Fibroblast of lung (primary cell): ENCODE data around the gene ADGRB3. TPM values are rescaled to one million over a fixed set of nuclear protein-coding genes. Genes with fewer than 3 reads are reported as not detected.

Experiments used
- DNase-seq, 2 donors: peaks; one replicate each; pipeline versions ENCODE4 v3.0.0 to v3.0.0-alpha.2; 2010; ENCODE audit warnings: low read depth in 2 of 2
- H2AFZ ChIP-seq: 2 replicates; pipeline ENCODE4 v1.5.1; 2012; ENCODE audit warnings: low read length, control low read depth, inconsistent platforms
- H3K27ac ChIP-seq: 2 replicates; pipeline ENCODE4 v1.5.1; 2011; ENCODE audit warnings: low read length, control low read depth; ENCODE audit not compliant: insufficient read depth
- H3K27me3 ChIP-seq: 2 replicates; pipeline ENCODE4 v1.5.1; 2011; ENCODE audit warnings: mild to moderate bottlenecking, low read length; ENCODE audit not compliant: control insufficient read depth, insufficient read depth
- H3K36me3 ChIP-seq: 2 replicates; pipeline ENCODE4 v1.5.1; 2011; ENCODE audit warnings: low read length; ENCODE audit not compliant: control insufficient read depth, insufficient read depth
- H3K4me1 ChIP-seq: 2 replicates; pipeline ENCODE4 v1.5.1; 2011; ENCODE audit warnings: low read length; ENCODE audit not compliant: control insufficient read depth, insufficient read depth; ENCODE audit errors: extremely low read depth
- H3K4me2 ChIP-seq: 2 replicates; pipeline ENCODE4 v1.5.1; 2011; ENCODE audit warnings: low read length, control low read depth; ENCODE audit not compliant: insufficient read depth; ENCODE audit errors: extremely low read depth
- H3K4me3 ChIP-seq, 4 experiments: fragments of 200-600 bp in 1 of 4; sonication (generic) in 1 of 4; replicated peaks in 1 of 4; 2 replicates each; pipeline ENCODE4 v1.5.1; 2011 to 2016; ENCODE audit warnings: low read length in 4 of 4, low read depth in 3 of 4, mild to moderate bottlenecking in 3 of 4, control low read depth in 2 of 4, inconsistent platforms in 1 of 4, mixed read lengths in 1 of 4; ENCODE audit not compliant: insufficient read depth in 1 of 4; ENCODE audit errors: control extremely low read depth in 1 of 4
- H3K79me2 ChIP-seq: 2 replicates; pipeline ENCODE4 v1.5.1; 2012; ENCODE audit warnings: mild to moderate bottlenecking, low read length, inconsistent platforms; ENCODE audit not compliant: control insufficient read depth, insufficient read depth
- H3K9ac ChIP-seq: 2 replicates; pipeline ENCODE4 v1.5.1; 2011; ENCODE audit warnings: mild to moderate bottlenecking, low read length, control low read depth; ENCODE audit not compliant: insufficient read depth
- H3K9me3 ChIP-seq: 2 replicates; pipeline ENCODE4 v1.5.1; 2012; ENCODE audit warnings: low read depth, low read length; ENCODE audit not compliant: control insufficient read depth, insufficient read depth
- H4K20me1 ChIP-seq: 2 replicates; pipeline ENCODE4 v1.5.1; 2011; ENCODE audit warnings: low read length; ENCODE audit not compliant: control insufficient read depth, insufficient read depth; ENCODE audit errors: extremely low read depth
- EZH2 ChIP-seq: IDR thresholded peaks from 2 replicates; pipeline ENCODE4 v1.5.1; 2012; ENCODE audit warnings: low read length, control low read depth, mild to moderate bottlenecking; ENCODE audit errors: missing control alignments
- polyA plus RNA-seq, 2 donors: library from polyadenylated mRNA; depleted of rRNA in 1 of 2; stranded (reverse) in 1 of 2; unstranded in 1 of 2; fragments of >200 nt; gene quantifications; 2 replicates each; pipeline ENCODE4 v1.2.1, GENCODE V29; 2011 to 2012; ENCODE audit warnings: missing spikeins in 1 of 2
- total RNA-seq: library from RNA; depleted of rRNA; stranded (reverse); fragments of >200 nt; gene quantifications from 2 replicates; pipeline ENCODE4 v1.2.1, GENCODE V29; 2014
- TF ChIP-seq, protein P1 (sequence below), 2 donors: IDR thresholded peaks in 1 of 2; conservative IDR thresholded peaks in 1 of 2; 1 replicate in 1 of 2; 2 replicates in 1 of 2; pipeline ENCODE4 v1.5.1; 2011 to 2012; ENCODE audit warnings: low read length in 2 of 2, control low read depth in 1 of 2, inconsistent platforms in 1 of 2, low read depth in 1 of 2, mild to moderate bottlenecking in 1 of 2

Gene ADGRB3
- total and polyA plus RNA-seq, 2 donors (not counting 1 experiment from before 2014, with no cell fraction given), result 0.33 TPM; not detected in 1

DNA sequence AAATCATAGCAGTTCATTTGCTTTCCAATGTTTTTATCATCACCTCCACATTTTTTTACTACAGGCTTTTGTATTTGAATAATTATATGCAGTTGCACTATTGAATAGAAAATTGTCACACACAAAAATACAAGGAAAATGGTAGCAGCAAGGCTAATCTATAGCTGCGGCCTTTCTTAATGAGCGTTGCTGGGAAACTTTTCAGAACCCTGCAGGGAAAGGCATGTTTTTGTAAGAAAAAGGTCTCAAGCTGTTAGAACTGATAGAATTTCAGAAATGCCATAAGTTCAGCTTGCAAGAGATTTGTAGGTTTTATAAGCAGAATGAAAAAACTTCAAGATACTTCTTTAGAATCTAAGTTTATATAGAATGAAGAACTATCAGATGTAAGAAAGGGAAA, 625.9 kb downstream of the ADGRB3 start:
- Histone ChIP-seq H3K9ac (no peak overlapping the region), H3K4me2 (no peak overlapping the region), H3K4me3 (no peak overlapping the region), H3K9me3 (no peaks in the 10 kb centered on the region), H3K36me3 (no peaks in the 10 kb centered on the region), H4K20me1 (no peaks in the 10 kb centered on the region), H3K27ac (no peak overlapping the region), H2AFZ (no peak overlapping the region), H3K79me2 (no peaks in the 10 kb centered on the region), H3K4me1 (no peaks in the 10 kb centered on the region), H3K27me3 (no peaks in the 10 kb centered on the region)
- TF ChIP-seq, protein P1, sequence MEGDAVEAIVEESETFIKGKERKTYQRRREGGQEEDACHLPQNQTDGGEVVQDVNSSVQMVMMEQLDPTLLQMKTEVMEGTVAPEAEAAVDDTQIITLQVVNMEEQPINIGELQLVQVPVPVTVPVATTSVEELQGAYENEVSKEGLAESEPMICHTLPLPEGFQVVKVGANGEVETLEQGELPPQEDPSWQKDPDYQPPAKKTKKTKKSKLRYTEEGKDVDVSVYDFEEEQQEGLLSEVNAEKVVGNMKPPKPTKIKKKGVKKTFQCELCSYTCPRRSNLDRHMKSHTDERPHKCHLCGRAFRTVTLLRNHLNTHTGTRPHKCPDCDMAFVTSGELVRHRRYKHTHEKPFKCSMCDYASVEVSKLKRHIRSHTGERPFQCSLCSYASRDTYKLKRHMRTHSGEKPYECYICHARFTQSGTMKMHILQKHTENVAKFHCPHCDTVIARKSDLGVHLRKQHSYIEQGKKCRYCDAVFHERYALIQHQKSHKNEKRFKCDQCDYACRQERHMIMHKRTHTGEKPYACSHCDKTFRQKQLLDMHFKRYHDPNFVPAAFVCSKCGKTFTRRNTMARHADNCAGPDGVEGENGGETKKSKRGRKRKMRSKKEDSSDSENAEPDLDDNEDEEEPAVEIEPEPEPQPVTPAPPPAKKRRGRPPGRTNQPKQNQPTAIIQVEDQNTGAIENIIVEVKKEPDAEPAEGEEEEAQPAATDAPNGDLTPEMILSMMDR (conservative IDR thresholded peaks at IDR 0.05 in 1 of 2, IDR thresholded peaks at IDR 0.05 in 1 of 2; ENCODE audit: low read depth in 1 of 2, low read length in 2 of 2), result no peak
- TF ChIP-seq EZH2, result no peak
- DNase-seq, result no peak

DNA sequence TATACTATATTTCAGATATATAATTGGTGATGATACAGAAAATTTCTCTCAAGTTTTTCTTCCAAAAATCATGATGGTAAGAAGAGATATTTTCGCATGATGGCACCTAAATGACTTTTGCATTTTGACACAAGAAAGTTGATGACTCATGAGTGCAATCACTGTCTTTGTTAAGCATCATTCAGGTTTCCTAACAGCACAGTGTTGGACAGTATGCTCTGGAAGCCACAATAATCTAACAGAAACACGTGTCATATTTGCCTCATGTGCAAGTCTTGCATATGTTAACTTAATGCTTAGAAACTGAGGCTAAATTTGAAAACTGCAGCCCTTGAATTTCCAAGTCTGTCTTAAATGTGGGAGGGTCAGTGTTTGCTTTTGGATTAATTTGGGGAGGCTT, 628.2 kb downstream of the ADGRB3 start:
- Histone ChIP-seq H3K27ac (no peak overlapping the region), H3K9me3 (no peaks in the 10 kb centered on the region), H3K4me1 (no peaks in the 10 kb centered on the region), H2AFZ (no peak overlapping the region), H3K9ac (no peak overlapping the region), H4K20me1 (no peaks in the 10 kb centered on the region), H3K4me2 (no peak overlapping the region), H3K27me3 (no peaks in the 10 kb centered on the region), H3K79me2 (no peaks in the 10 kb centered on the region), H3K36me3 (no peaks in the 10 kb centered on the region), H3K4me3 (no peak overlapping the region)
- DNase-seq, result no peak
- no peak for TF ChIP-seq EZH2
- TF ChIP-seq, protein P1 (conservative IDR thresholded peaks at IDR 0.05 in 1 of 2, IDR thresholded peaks at IDR 0.05 in 1 of 2; ENCODE audit: low read depth in 1 of 2, low read length in 2 of 2), result no peak

DNA sequence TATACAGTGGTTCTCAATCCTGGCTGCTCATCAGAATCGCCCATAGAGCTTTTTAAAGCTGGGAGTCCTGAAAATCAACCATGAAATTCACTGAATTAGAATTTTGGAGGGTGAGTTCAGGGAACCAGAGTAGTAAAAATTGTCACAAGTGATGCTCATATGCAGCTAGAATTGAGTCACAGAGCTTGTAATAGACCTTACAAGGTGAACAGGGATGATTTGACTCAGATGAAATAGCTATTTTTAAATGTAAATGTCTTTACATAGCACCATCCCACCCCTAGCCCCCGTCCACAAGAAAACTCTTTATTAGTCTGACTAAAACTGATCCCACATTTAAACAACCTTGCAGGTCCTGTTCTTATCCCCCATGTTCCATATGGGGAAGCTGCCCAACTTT, 630.0 kb downstream of the ADGRB3 start:
- TF ChIP-seq, protein P1 (conservative IDR thresholded peaks at IDR 0.05 in 1 of 2, IDR thresholded peaks at IDR 0.05 in 1 of 2; ENCODE audit: low read depth in 1 of 2, low read length in 2 of 2), result no peak
- no peak for DNase-seq
- Histone ChIP-seq H3K9ac (no peak overlapping the region), H3K4me2 (no peak overlapping the region), H2AFZ (no peak overlapping the region), H3K4me3 (no peak overlapping the region), H3K27ac (no peak overlapping the region), H3K36me3 (no peaks in the 10 kb centered on the region), H3K79me2 (no peaks in the 10 kb centered on the region), H3K4me1 (no peaks in the 10 kb centered on the region), H4K20me1 (no peaks in the 10 kb centered on the region), H3K27me3 (no peaks in the 10 kb centered on the region), H3K9me3 (no peaks in the 10 kb centered on the region)
